ENCODE measurements around the gene SHBG. TPM values are rescaled to one million over a fixed set of nuclear protein-coding genes. Genes with fewer than 3 reads are reported as not detected.
"Not testable (repeated sequence)": the region's sequence is repeated elsewhere in the genome, so short reads cannot be mapped to it uniquely, and the experiment has no call there.

The SHBG gene
- total RNA-seq, 1 experiment from 2014 or later = 0.20 TPM

DNA sequence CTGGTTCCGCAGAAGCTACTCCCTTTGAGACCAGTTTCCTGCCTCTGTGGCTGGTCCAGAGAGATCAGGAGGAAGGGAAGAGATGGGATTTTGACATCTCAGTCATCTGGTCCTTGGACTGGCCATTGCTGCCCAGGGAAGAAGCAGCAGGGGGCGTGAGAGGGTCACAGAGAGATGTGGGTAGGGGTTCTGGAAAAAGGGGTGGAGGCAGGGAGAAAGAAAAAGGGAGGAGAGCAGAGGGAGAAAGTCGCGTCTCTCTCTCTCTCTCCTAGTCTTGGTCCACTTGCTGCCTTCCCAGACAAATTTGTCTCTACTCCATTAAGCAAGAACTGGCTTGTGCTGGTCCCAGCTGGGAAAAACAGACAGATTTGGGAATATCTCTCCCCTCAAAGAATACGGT is 4.4 kb downstream of the SHBG start:
- in situ Hi-C loops (cut with HindIII; ENCODE audit: low pct_unique_long_range_greater_than_20kb, low sequenced_read_pairs) = no loop called here
- DNase-seq (ENCODE audit: low read depth) = no peak

DNA sequence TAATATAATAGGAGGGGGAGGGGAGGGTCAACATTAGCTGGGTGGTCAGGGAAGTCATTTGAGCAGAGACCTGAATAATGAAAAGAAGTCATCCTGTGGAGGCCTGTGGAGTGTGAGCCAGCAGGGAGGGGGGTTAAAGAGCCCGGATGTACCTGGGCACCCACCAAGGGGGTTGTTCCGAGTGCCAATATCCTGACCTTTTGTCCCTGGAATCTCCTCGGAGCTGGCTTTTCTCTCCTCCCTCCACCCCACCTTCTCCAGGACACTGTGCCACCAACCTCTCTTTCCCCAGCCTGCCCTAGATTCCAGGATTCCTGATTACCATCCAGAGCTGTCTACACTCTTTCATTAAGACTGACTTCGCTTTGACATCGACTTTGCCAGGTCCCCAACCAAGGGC is 6.2 kb downstream of the SHBG start:
- DNase-seq (ENCODE audit: low read depth) = no peak
- in situ Hi-C loops (cut with HindIII; ENCODE audit: low pct_unique_long_range_greater_than_20kb, low sequenced_read_pairs) = no loop called here

GRCh38 chr17:7640783-7641182 is 10.8 kb downstream of the SHBG start:
- DNase-seq (ENCODE audit: low read depth) = no peak
- in situ Hi-C loops (cut with HindIII; ENCODE audit: low pct_unique_long_range_greater_than_20kb, low sequenced_read_pairs) = no loop called here

- in situ Hi-C loops (cut with HindIII; ENCODE audit: low pct_unique_long_range_greater_than_20kb, low sequenced_read_pairs); DNase-seq (ENCODE audit: low read depth): not testable (repeated sequence)
These were observed 11.7 kb downstream of the SHBG start for GRCh38 chr17:7641635-7642034.

- in situ Hi-C loops (cut with HindIII; ENCODE audit: low pct_unique_long_range_greater_than_20kb, low sequenced_read_pairs) = no loop called here
- no peak for DNase-seq (ENCODE audit: low read depth)
These were observed 14.8 kb downstream of the SHBG start for GRCh38 chr17:7644775-7645174.

DNA sequence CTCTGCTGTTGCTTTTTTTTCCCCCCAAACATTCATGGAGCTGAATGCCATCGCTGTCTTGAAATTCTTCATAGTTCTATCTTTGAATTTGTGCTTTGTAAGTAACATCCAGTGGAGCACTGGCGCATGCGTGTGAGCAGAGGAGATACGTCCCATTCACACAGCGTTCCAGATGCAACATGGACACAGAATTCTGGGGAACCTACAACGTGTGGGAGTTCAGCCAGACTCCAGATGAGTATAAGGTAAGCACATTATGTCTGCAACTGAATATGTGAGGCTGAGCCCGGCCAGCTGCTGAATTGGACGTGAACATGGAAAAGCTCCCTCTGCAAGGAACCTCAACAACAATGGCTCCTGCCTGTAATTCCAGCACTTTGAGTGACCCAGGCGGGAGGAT is 16.5 kb downstream of the SHBG start:
- no peak for DNase-seq (ENCODE audit: low read depth)
- in situ Hi-C loops (cut with HindIII; ENCODE audit: low pct_unique_long_range_greater_than_20kb, low sequenced_read_pairs) = no loop called here

GRCh38 chr17:7647018-7647417 is 17.1 kb downstream of the SHBG start:
- no peak for DNase-seq (ENCODE audit: low read depth)
- in situ Hi-C loops (cut with HindIII; ENCODE audit: low pct_unique_long_range_greater_than_20kb, low sequenced_read_pairs) = no loop called here

DNA sequence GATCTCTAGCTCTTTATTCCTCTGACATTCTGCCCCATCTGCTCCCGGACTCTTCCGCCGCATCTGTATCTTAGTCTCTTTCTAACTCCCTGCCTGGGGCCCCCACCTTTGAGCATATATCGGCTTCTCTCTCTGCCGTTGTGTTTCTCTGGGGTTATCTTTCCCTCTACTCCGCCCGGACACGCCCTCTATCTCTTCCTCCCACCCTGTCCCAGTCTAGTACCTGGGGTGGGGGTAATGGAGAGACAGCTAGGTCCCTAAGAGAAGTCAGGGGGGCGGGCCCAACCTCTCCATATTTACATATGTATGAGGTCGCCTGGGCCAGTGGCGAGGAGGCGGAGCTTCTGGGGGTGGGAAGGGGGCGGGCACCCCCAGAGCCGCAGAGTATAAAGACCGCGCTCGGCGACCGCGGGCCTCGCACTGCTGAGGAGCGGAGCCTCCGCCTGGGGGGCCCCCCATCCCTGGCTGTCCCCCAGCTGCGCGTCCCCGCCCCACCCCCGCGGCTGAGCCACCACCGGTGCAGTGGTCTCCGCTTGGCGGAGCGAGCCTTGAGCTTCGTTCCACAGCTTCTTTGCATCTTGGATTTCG is 20.7 kb downstream of the SHBG start, which contains the start of gene ATP1B2:
Gene ATP1B2, plus strand, starts transcription at position 418 of the 588 bp plus-strand sequence. CDS start 593 bp downstream, outside the sequence.
- no peak for DNase-seq (ENCODE audit: low read depth)
- in situ Hi-C loops (cut with HindIII; ENCODE audit: low pct_unique_long_range_greater_than_20kb, low sequenced_read_pairs) = no loop called here

- in situ Hi-C loops (cut with HindIII; ENCODE audit: low pct_unique_long_range_greater_than_20kb, low sequenced_read_pairs) = no loop called here
- no peak for DNase-seq (ENCODE audit: low read depth)
These were observed 21.2 kb downstream of the SHBG start for GRCh38 chr17:7651097-7651664.

DNA sequence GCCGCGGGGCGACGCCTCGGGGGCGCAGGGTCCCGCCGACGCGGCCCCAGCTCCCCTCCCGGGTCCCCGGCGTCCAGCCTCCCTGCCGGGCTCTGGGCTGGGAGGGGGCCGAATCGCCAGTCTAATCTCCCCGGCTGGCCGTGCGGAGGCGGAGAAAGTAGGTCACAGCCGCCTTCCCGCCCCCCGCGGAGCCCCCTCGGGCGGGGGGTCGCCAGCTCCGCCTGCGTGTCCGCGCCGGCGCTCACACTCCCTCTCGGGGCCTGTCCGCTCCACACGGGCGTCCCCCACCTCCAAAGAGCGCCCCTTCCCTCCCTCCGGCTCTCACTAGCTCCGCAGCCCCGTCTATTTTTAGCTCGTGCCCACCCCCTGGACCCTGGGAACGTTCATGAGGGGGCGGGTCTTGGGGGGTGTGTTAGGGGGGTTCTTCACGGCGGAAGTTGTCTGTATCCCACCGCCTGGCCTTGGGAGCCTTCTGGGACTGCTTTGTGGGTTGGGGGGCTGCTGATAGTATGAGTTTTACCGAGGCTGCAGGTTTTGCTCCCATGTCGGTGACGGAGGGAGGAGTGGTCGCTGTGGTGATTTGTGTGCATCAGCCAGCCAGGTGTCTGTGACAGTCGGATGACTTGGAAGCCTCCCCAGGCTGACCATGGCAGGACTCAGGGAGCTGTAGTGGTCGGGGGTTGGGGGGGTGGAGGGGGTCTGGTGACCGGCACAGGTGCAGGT is 21.9 kb downstream of the SHBG start:
- in situ Hi-C loops (cut with HindIII; ENCODE audit: low pct_unique_long_range_greater_than_20kb, low sequenced_read_pairs) = no loop called here
- DNase-seq (ENCODE audit: low read depth) = no peak

GRCh38 chr17:7652388-7653356 is 22.7 kb downstream of the SHBG start:
- no peak for DNase-seq (ENCODE audit: low read depth)
- in situ Hi-C loops (cut with HindIII; ENCODE audit: low pct_unique_long_range_greater_than_20kb, low sequenced_read_pairs) = no loop called here

- in situ Hi-C loops (cut with HindIII; ENCODE audit: low pct_unique_long_range_greater_than_20kb, low sequenced_read_pairs) = no loop called here
- no peak for DNase-seq (ENCODE audit: low read depth)
These were observed 25.1 kb downstream of the SHBG start for GRCh38 chr17:7654832-7655540.

GRCh38 chr17:7655541-7655840 is 25.6 kb downstream of the SHBG start:
- in situ Hi-C loops (cut with HindIII; ENCODE audit: low pct_unique_long_range_greater_than_20kb, low sequenced_read_pairs) = no loop called here

GRCh38 chr17:7656958-7657609 is 27.1 kb downstream of the SHBG start:
- DNase-seq (ENCODE audit: low read depth) = no peak
- in situ Hi-C loops (cut with HindIII; ENCODE audit: low pct_unique_long_range_greater_than_20kb, low sequenced_read_pairs) = no loop called here

More at GRCh38 chr17:7655541-7655840, 25.6 kb downstream of the SHBG start:
- no peak for DNase-seq (ENCODE audit: low read depth)

DNA sequence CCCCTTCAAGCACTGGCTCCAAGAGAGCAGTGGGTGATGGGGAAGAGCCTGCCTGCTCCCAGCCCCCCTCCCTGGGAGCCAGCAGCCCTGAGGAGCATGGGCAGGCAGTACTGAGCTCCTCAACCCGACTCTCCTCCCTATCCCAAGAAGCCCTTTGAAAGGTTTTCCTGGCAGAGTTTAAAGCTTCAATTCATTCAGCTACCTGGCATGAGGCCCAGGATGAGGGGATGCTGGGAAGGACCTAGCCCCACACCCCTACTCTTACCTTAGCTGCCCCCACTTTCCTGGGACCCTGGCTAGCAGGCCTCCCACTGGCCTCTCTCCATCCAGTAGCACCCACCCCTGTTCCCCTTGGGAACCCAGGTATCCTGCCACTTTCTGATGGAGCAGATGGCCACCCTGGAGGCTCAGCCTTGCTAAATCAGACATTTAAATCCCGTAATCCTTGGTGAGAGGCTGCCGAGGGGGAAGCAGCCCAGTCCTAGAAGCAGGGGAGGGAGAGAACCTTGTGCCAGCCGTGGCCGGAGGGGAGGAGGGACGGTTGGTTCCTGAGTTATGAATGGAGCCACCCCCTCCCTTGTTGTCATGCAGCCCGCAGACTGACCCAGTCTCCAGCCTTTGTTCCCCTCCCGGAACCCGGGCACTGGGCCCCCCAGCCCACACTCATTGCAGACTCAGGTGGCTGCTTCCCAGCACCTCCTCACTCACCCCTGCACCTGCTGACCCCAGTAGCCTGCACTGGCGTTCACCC is 37.9 kb downstream of the SHBG start:
- in situ Hi-C loops (cut with HindIII; ENCODE audit: low pct_unique_long_range_greater_than_20kb, low sequenced_read_pairs) = no loop called here
- DNase-seq (ENCODE audit: low read depth) = no peak

- in situ Hi-C loops (cut with HindIII; ENCODE audit: low pct_unique_long_range_greater_than_20kb, low sequenced_read_pairs) = no loop called here
These were observed 38.5 kb downstream of the SHBG start for GRCh38 chr17:7668482-7668881.

GRCh38 chr17:7673239-7673638 is 43.3 kb downstream of the SHBG start:
- in situ Hi-C loops (cut with HindIII; ENCODE audit: low pct_unique_long_range_greater_than_20kb, low sequenced_read_pairs) = no loop called here
- no peak for DNase-seq (ENCODE audit: low read depth)

More at GRCh38 chr17:7668482-7668881, 38.5 kb downstream of the SHBG start:
- no peak for DNase-seq (ENCODE audit: low read depth)

All from Caki2 (cell line).